ENCODE data around the gene KCNF1.

- no peak for TF ChIP-seq EZH2 (IDR thresholded peaks at IDR 0.05; ENCODE audit: borderline replicate concordance, insufficient read depth, low read length, poor library complexity, severe bottlenecking)
- TF ChIP-seq CTCF (IDR thresholded peaks at IDR 0.05; ENCODE audit: poor library complexity, severe bottlenecking) = no peak
- TF ChIP-seq REST (IDR thresholded peaks at IDR 0.05; ENCODE audit: borderline replicate concordance) = no peak
- TF ChIP-seq POLR2AphosphoS5 (IDR thresholded peaks at IDR 0.05) = no peak
- TF ChIP-seq SMC3 (conservative IDR thresholded peaks at IDR 0.05; ENCODE audit: poor library complexity) = no peak
- no peak for TF ChIP-seq MXI1 (conservative IDR thresholded peaks at IDR 0.05; ENCODE audit: poor library complexity, severe bottlenecking)
- no peak for TF ChIP-seq RAD21 (conservative IDR thresholded peaks at IDR 0.05)
- TF ChIP-seq TAF1 (IDR thresholded peaks at IDR 0.05; ENCODE audit: low read depth) = no peak
- no peak for TF ChIP-seq EP300 (conservative IDR thresholded peaks at IDR 0.05; ENCODE audit: poor library complexity, severe bottlenecking)
Observed at GRCh38 chr2:10918661-10919409, 7.1 kb downstream of the KCNF1 start.
